ENCODE results near the gene GTF3A. TPM values are rescaled to one million over a fixed set of nuclear protein-coding genes. Genes with fewer than 3 reads are reported as not detected.

GTF3A gene
- total RNA-seq, 2 experiments from 2014 or later = 217 to 218 TPM

DNA sequence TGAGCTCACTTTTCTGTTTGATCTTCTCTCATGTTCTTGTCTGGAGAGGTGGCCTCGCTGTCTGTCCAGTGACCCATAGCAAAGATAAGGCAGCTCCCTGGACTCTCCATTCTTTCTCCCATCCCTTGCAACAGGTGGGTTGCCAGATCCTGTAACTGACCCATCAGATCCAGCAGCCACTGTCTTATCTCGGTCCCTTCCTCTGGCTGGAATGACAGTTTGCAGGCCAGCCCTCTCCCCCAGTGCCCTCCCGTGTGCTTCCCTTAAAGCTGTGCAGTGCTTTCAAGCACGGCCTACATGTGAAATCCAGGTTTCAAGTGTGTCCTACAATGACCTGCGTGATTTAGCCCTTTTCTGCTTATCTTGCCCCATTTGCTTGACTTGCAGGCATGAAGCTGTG lies 3.7 kb downstream of the GTF3A start:
- Mint-ChIP-seq H3K4me1 (ENCODE audit: low read depth) (peaks cover 58% of the 10 kb centered on the region), H3K9me3 (no peaks in the 10 kb centered on the region), H3K27me3 (no peaks in the 10 kb centered on the region), H3K36me3 (peaks cover 64% of the 10 kb centered on the region), H3K4me3 (peak overlapping the region; percentile 40), H3K27ac (peak overlapping the region; percentile 95)
- no peak for DNase-seq
- intact Hi-C loops (cut with micrococcal nuclease) = loop anchor here (5.0 kb wide), 1 partner anchor 296 kb away; no protein-coding TSS in a partner anchor
- ChIA-PET CTCF (interaction anchor here (1.5 to 4.0 kb wide), 4 partner anchors 17 to 399 kb away, joined by 4 to 43 read pairs (median 14); partner anchors contain the start of gene MTIF3), POLR2A (interaction anchor here (1.1 to 5.4 kb wide), 3 partner anchors 16 to 27 kb away, joined by 4 to 72 read pairs (median 44); partner anchors contain the start of gene MTIF3)

DNA sequence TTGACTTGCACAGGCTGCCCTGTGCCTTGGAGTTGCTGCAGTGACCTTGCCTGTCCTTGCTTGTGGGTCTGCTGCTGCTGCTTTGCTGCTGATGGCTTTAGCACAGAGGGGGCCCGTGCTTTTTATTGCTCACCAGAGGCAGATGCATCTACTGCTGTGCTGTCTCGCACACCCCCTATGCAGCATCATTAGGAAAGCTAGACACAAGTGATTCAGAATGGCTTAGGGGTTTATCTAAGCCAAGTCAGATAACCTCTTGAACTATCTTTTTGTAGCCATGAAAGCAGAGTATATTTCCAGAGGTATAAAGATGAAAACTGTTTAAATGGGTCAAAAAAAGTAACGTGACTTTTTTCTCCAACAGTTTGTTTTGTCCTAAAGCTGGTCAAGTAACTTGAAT lies 7.8 kb downstream of the GTF3A start:
- Mint-ChIP-seq H3K36me3 (peaks cover 72% of the 10 kb centered on the region), H3K4me1 (ENCODE audit: low read depth) (peaks cover 48% of the 10 kb centered on the region), H3K27me3 (no peaks in the 10 kb centered on the region), H3K4me3 (no peak overlapping the region), H3K27ac (peak overlapping the region; percentile 76), H3K9me3 (no peaks in the 10 kb centered on the region)
- no peak for DNase-seq
- ChIA-PET CTCF (interaction anchor here (1.2 kb wide), 1 partner anchor 70 kb away, joined by 3 read pairs; no protein-coding TSS in a partner anchor), POLR2A (no interaction called here)
- intact Hi-C loops (cut with micrococcal nuclease) = no loop called here

- ChIA-PET CTCF (interaction anchor here (1.2 kb wide), 1 partner anchor 71 kb away, joined by 3 read pairs; no protein-coding TSS in a partner anchor), POLR2A (no interaction called here)
- Mint-ChIP-seq H3K4me1 (ENCODE audit: low read depth) (peaks cover 44% of the 10 kb centered on the region), H3K27ac (peak overlapping the region; percentile 76), H3K27me3 (no peaks in the 10 kb centered on the region), H3K4me3 (no peak overlapping the region), H3K36me3 (peaks cover 69% of the 10 kb centered on the region), H3K9me3 (no peaks in the 10 kb centered on the region)
- DNase-seq = no peak
- intact Hi-C loops (cut with micrococcal nuclease) = no loop called here
Measured at GRCh38 chr13:27432611-27433210, 8.3 kb downstream of the GTF3A start.

DNA sequence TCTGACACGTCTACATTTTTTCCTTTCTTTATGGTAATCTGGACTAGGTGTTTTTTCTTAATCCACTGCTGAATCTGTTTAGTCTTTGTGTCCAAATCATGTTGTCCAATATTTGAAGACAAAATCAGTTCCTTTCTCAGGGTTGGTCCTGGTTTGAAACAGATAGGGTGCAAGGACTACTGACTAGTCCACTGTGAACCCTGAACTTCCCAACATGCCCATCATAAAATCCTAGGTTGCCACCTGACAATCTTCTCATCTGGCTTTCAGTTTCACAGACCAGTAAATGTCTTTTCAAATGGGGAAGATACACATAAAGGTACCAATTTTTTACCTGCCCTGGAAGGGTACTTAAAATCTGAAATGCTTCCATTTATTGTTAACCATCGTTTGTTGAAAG lies 12.7 kb downstream of the GTF3A start:
- peaks cover 49% of the 10 kb centered on the region for H3K36me3 Mint-ChIP-seq
- CTCF ChIA-PET = no interaction called here
- no peak for DNase-seq

DNA sequence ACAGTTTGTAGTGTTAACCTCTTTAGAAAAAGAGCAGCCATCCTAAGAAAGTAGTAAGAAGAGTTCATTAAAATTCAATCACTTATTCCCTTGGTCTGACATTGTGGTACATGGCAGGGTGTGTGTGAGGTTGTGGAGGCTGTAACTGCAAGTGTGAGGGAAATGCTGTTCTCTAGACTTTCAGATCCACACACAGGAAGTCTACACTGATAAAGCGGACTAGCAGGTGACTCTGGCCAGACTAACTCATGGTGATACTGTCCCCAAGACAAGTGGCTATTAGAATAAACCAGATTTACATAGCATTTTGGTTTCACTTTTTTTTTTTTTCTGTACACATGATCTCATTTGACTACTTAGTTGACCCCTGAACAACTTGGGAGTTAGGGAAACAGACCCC lies 16.0 kb downstream of the GTF3A start:
- intact Hi-C loops (cut with micrococcal nuclease) = no loop called here
- no peaks in the 10 kb centered on the region for H3K27me3 Mint-ChIP-seq
- H3K36me3 Mint-ChIP-seq = peaks cover 24% of the 10 kb centered on the region
- peaks cover 46% of the 10 kb centered on the region for H3K4me1 Mint-ChIP-seq (ENCODE audit: low read depth)
- no peak for DNase-seq
- no peaks in the 10 kb centered on the region for H3K9me3 Mint-ChIP-seq
- CTCF ChIA-PET = interaction anchor here (0.6 to 0.8 kb wide), 2 partner anchors 78 to 398 kb away, joined by 3 read pairs; no protein-coding TSS in a partner anchor
- POLR2A ChIA-PET = no interaction called here
- H3K4me3 Mint-ChIP-seq = no peak overlapping the region
- H3K27ac Mint-ChIP-seq = peak overlapping the region; percentile 63

More for the DNA sequence above, 12.7 kb downstream of the GTF3A start:
- Mint-ChIP-seq H3K4me3 (no peak overlapping the region), H3K27ac (peak overlapping the region; percentile 15), H3K9me3 (no peaks in the 10 kb centered on the region), H3K27me3 (no peaks in the 10 kb centered on the region), H3K4me1 (ENCODE audit: low read depth) (peaks cover 47% of the 10 kb centered on the region)
- intact Hi-C loops (cut with micrococcal nuclease) = no loop called here
- POLR2A ChIA-PET = interaction anchor here (1.4 kb wide), 1 partner anchor 13 kb away, joined by 4 read pairs; the partner anchor contains the start of gene MTIF3

- H3K27me3 Mint-ChIP-seq = no peaks in the 10 kb centered on the region
- ChIA-PET POLR2A (interaction anchor here (0.6 to 4.5 kb wide), 2 partner anchors 16 to 559 kb away, joined by 3 to 44 read pairs; partner anchors contain the start of gene GTF3A), CTCF (interaction anchor here (1.5 kb wide), 1 partner anchor 16 kb away, joined by 5 read pairs; no protein-coding TSS in a partner anchor)
- peak overlapping the region; percentile 35 for H3K4me3 Mint-ChIP-seq
- peaks cover 56% of the 10 kb centered on the region for H3K4me1 Mint-ChIP-seq (ENCODE audit: low read depth)
- peak; percentile 59 for DNase-seq
- intact Hi-C loops (cut with micrococcal nuclease) = no loop called here
- no peaks in the 10 kb centered on the region for H3K9me3 Mint-ChIP-seq
- H3K36me3 Mint-ChIP-seq = peaks cover 14% of the 10 kb centered on the region
- H3K27ac Mint-ChIP-seq = peak overlapping the region; percentile 60
Measured at GRCh38 chr13:27442071-27442647, 17.7 kb downstream of the GTF3A start.

- CTCF ChIA-PET = interaction anchor here (1.5 kb wide), 1 partner anchor 16 kb away, joined by 5 read pairs; no protein-coding TSS in a partner anchor
- intact Hi-C loops (cut with micrococcal nuclease) = no loop called here
- peaks cover 61% of the 10 kb centered on the region for H3K4me1 Mint-ChIP-seq (ENCODE audit: low read depth)
- H3K27me3 Mint-ChIP-seq = no peaks in the 10 kb centered on the region
- H3K9me3 Mint-ChIP-seq = no peaks in the 10 kb centered on the region
- peak overlapping the region; percentile 35 for H3K4me3 Mint-ChIP-seq
- peaks cover 12% of the 10 kb centered on the region for H3K36me3 Mint-ChIP-seq
- DNase-seq = no peak
- POLR2A ChIA-PET = interaction anchor here (4.5 kb wide), 1 partner anchor 16 kb away, joined by 44 read pairs; the partner anchor contains the start of gene GTF3A
- H3K27ac Mint-ChIP-seq = peak overlapping the region; percentile 60
Measured at GRCh38 chr13:27442797-27443196, 18.4 kb downstream of the GTF3A start.

DNA sequence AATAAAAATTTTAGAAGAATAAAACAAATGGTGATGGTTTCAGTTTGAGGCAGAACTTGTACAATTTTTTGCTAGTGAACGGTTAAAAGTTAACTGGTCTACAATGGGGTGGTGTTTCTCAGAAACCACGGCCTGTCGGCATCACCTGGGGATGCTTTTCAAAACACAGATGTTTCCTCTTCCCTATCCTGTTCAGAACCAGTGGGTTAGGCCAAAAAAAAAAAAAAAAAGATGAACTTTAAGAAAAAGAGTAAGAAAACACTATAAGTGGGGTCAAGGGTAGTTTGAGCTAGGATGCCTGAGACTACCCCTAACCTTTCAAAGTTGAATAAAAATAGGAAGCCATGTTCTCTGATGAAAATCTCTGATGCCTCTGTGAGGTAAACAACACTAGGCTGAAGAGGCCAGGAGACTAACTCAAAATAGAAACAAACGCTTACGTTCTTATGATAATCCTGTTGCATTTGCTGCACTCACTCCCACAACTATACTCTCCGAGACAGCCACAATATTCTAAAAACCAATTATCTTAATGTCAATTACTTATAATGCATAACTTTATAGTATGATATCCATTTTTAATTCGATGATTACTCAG lies 22.7 kb downstream of the GTF3A start:
- DNase-seq = peak; percentile 33
- intact Hi-C loops (cut with micrococcal nuclease) = no loop called here
- Mint-ChIP-seq H3K27ac (peak overlapping the region; percentile 92), H3K27me3 (no peaks in the 10 kb centered on the region), H3K36me3 (peaks cover 1% of the 10 kb centered on the region), H3K4me1 (ENCODE audit: low read depth) (peaks cover 57% of the 10 kb centered on the region), H3K4me3 (peak overlapping the region; percentile 71), H3K9me3 (no peaks in the 10 kb centered on the region)
- POLR2A ChIA-PET = interaction anchor here (1.0 to 1.3 kb wide), 2 partner anchors 22 to 174 kb away, joined by 4 to 6 read pairs; partner anchors contain the start of gene LNX2
- CTCF ChIA-PET = interaction anchor here (5.2 kb wide), 1 partner anchor 21 kb away, joined by 43 read pairs; the partner anchor contains the start of gene GTF3A

GRCh38 chr13:27448308-27448707 lies 23.9 kb downstream of the GTF3A start:
- Mint-ChIP-seq H3K27ac (peak overlapping the region; percentile 95), H3K36me3 (no peaks in the 10 kb centered on the region), H3K27me3 (no peaks in the 10 kb centered on the region), H3K4me3 (peak overlapping the region; percentile 90), H3K9me3 (no peaks in the 10 kb centered on the region), H3K4me1 (ENCODE audit: low read depth) (peaks cover 49% of the 10 kb centered on the region)
- intact Hi-C loops (cut with micrococcal nuclease) = no loop called here
- ChIA-PET CTCF (interaction anchor here (1.2 to 5.2 kb wide), 3 partner anchors 22 to 378 kb away, joined by 3 to 43 read pairs (median 7); partner anchors contain the start of gene GTF3A), POLR2A (interaction anchor here (1.3 to 4.1 kb wide), 2 partner anchors 22 to 172 kb away, joined by 4 to 72 read pairs; partner anchors contain the start of genes GTF3A and LNX2)
- DNase-seq = no peak

- intact Hi-C loops (cut with micrococcal nuclease) = no loop called here
- H3K4me1 Mint-ChIP-seq (ENCODE audit: low read depth) = peaks cover 53% of the 10 kb centered on the region
- peak overlapping the region; percentile 95 for H3K27ac Mint-ChIP-seq
- no peaks in the 10 kb centered on the region for H3K36me3 Mint-ChIP-seq
- POLR2A ChIA-PET = interaction anchor here (0.6 to 4.1 kb wide), 4 partner anchors 13 to 1210 kb away, joined by 3 to 72 read pairs (median 4); partner anchors contain the start of genes GTF3A and POMP
- DNase-seq = no peak
- H3K9me3 Mint-ChIP-seq = no peaks in the 10 kb centered on the region
- peak overlapping the region; percentile 90 for H3K4me3 Mint-ChIP-seq
- H3K27me3 Mint-ChIP-seq = no peaks in the 10 kb centered on the region
- CTCF ChIA-PET = interaction anchor here (1.2 to 5.2 kb wide), 3 partner anchors 23 to 377 kb away, joined by 3 to 43 read pairs (median 7); partner anchors contain the start of gene GTF3A
Measured at GRCh38 chr13:27449081-27449603, 24.7 kb downstream of the GTF3A start.
